SH-SY5Y (cell line): ENCODE results near the gene DLGAP1.

Experiments
- GATA2 ChIP-seq: IDR thresholded peaks from 2 replicates; pipeline ENCODE4 v1.6.1; 2011; ENCODE audit warnings: mild to moderate bottlenecking, low read depth, low read length
- GATA3 ChIP-seq: IDR thresholded peaks from 2 replicates; pipeline ENCODE4 v1.6.1; 2011; ENCODE audit warnings: low read depth, mild to moderate bottlenecking, low read length, moderate library complexity

- TF ChIP-seq GATA2: no peak
- no peak for TF ChIP-seq GATA3
Observed at GRCh38 chr18:3595369-3596273, 859.5 kb downstream of the DLGAP1 start.
